AG04450 (cell line): Measurements from ENCODE around the gene PRMT3. TPM values are rescaled to one million over a fixed set of nuclear protein-coding genes. Genes with fewer than 3 reads are reported as not detected.

ENCODE experiments used
- CTCF ChIA-PET: fragments of 300-600, 350-600 bp; formaldehyde crosslinking; extraction: SDS; loops from one replicate; lab custom pipeline; 2022; ENCODE audit warnings: antibody characterized with exemption, inconsistent platforms; lab: Charles Lee
- POLR2A ChIA-PET: fragments of 350-600 bp; formaldehyde crosslinking; extraction: SDS; loops from one replicate; lab custom pipeline; 2021; ENCODE audit warnings: antibody characterized with exemption, inconsistent platforms; lab: Yijun Ruan, JAX
- DNase-seq: peaks from one replicate; pipeline ENCODE4 v3.0.0-alpha.2; 2011; ENCODE audit warnings: low read depth, low spot score
- H3K27ac ChIP-seq: one replicate; pipeline ENCODE4 v1.5.1; 2012; ENCODE audit warnings: low read depth, low read length, control low read depth
- H3K27me3 ChIP-seq: one replicate; pipeline ENCODE4 v1.6.0; 2012; ENCODE audit warnings: low read length; ENCODE audit not compliant: control insufficient read depth, insufficient read depth
- H3K4me3 ChIP-seq: 2 replicates; pipeline ENCODE4 v1.5.1; 2011; ENCODE audit warnings: mild to moderate bottlenecking, low read depth, low read length, control low read depth
- H3K9me3 ChIP-seq: 2 replicates; pipeline ENCODE4 v1.5.1; 2012; ENCODE audit warnings: low read length; ENCODE audit not compliant: control insufficient read depth, insufficient read depth
- polyA plus RNA-seq: library from polyadenylated mRNA; depleted of rRNA; stranded (reverse); fragments of >200 nt; gene quantifications from 2 replicates; pipeline ENCODE4 v1.2.3, GENCODE V29; 2011
- TF ChIP-seq, protein P1 (sequence below): IDR thresholded peaks from 2 replicates; pipeline ENCODE4 v1.5.1; 2011; ENCODE audit warnings: low read depth, low read length, control low read depth, inconsistent platforms

Gene PRMT3
- polyA plus RNA-seq, 1 experiment, result 14.8 TPM

DNA sequence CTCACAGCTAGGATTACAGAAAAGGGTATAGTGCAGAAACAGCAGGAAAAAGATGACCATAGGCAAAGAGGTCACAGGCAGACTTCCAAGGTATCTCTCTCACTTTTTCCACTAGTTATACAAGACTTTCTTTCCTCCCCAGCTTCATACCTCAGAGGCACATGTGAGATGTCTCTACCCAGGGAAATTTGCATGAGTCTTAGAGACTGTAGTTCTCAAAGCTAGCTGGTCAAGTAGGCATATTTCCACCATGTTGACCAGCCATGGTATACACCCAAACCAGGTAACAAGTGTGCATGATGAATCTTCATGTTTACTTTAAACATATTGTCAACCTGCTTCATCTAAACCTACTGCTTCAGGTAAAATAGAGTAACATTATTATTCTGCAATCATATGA is 27.9 kb downstream of the PRMT3 start:
- Histone ChIP-seq H3K4me3 (no peak overlapping the region), H3K27ac (no peak overlapping the region), H3K9me3 (no peaks in the 10 kb centered on the region), H3K27me3 (no peaks in the 10 kb centered on the region)
- ChIA-PET CTCF (interaction anchor here (2.4 to 2.6 kb wide), 2 partner anchors 19 to 194 kb away, joined by 7 to 11 read pairs; no protein-coding TSS in a partner anchor), POLR2A (no interaction called here)
- DNase-seq, result no peak
- TF ChIP-seq, protein P1, sequence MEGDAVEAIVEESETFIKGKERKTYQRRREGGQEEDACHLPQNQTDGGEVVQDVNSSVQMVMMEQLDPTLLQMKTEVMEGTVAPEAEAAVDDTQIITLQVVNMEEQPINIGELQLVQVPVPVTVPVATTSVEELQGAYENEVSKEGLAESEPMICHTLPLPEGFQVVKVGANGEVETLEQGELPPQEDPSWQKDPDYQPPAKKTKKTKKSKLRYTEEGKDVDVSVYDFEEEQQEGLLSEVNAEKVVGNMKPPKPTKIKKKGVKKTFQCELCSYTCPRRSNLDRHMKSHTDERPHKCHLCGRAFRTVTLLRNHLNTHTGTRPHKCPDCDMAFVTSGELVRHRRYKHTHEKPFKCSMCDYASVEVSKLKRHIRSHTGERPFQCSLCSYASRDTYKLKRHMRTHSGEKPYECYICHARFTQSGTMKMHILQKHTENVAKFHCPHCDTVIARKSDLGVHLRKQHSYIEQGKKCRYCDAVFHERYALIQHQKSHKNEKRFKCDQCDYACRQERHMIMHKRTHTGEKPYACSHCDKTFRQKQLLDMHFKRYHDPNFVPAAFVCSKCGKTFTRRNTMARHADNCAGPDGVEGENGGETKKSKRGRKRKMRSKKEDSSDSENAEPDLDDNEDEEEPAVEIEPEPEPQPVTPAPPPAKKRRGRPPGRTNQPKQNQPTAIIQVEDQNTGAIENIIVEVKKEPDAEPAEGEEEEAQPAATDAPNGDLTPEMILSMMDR, result no peak

DNA sequence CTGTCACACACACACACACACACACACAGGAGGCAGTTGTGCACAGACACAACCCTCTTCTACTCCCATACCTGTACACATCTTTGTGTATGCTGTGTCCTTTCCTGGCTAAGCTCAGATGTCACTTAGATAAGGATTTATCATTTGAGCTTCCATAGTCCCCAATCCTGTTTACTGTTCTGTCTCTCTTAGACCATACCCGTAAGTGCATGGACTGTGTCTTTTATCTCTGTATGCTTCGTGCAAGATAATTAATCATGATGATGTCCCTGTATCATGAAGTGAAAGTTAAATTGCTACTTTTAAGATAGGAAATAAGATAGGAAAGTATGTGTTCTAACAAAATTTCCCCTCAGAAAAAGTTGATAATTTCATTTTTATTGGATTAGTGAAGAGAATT is 30.3 kb downstream of the PRMT3 start:
- no peak overlapping the region for H3K4me3 ChIP-seq
- no peaks in the 10 kb centered on the region for H3K27me3 ChIP-seq
- POLR2A ChIA-PET, result no interaction called here
- DNase-seq, result no peak
- H3K9me3 ChIP-seq, result no peaks in the 10 kb centered on the region
- TF ChIP-seq, protein P1, result no peak
- no peak overlapping the region for H3K27ac ChIP-seq
- CTCF ChIA-PET, result interaction anchor here (0.5 to 2.6 kb wide), 2 partner anchors 20 to 21 kb away, joined by 3 to 11 read pairs; no protein-coding TSS in a partner anchor

DNA sequence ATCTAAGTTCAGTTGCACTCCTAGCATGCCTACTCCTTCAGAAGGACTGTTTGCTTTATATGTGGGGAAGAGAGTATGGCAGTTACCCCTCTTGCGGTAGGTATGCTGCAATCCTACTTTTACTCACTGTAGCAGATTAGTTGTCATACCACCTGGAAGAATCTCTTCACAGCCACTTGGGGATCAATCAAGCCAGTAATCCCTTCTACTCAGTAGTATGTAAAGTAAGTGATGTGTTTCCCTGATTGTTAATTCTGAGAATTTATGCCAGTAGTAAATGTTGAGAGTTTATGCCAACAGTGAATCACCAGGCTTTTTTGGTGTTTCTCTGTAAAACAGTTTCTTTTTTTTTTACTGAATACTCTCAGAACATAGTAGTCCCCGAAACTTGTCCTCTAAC is 34.4 kb downstream of the PRMT3 start:
- CTCF ChIA-PET, result interaction anchor here (0.9 to 1.7 kb wide), 2 partner anchors 188 kb away, joined by 3 to 6 read pairs; no protein-coding TSS in a partner anchor

DNA sequence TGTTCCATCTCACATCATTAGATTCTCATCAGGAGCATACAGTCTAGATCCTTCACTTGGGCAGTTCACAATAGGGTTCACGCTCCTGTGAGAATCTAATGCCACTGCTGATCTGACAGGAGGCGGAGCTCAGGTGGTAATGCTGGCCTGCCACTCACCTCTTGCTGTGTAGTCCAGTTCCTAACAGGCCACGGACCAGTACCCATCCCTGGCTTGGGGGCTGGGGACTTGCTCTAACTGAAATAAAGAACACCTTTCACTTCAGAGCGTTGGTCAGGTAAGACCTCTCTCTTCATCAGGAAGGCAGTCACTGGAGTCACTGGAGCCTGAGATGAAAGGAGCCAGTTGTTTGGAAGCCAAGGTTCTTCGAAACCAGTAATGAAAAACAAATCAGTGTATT is 41.7 kb downstream of the PRMT3 start:
- no peaks in the 10 kb centered on the region for H3K27me3 ChIP-seq
- POLR2A ChIA-PET, result no interaction called here
- no peaks in the 10 kb centered on the region for H3K9me3 ChIP-seq
- TF ChIP-seq, protein P1, result no peak
- no peak overlapping the region for H3K27ac ChIP-seq
- no peak for DNase-seq
- CTCF ChIA-PET, result interaction anchor here (4.5 kb wide), 1 partner anchor 32 kb away, joined by 18 read pairs; no protein-coding TSS in a partner anchor
- no peak overlapping the region for H3K4me3 ChIP-seq

More for the DNA sequence above, 34.4 kb downstream of the PRMT3 start:
- H3K27me3 ChIP-seq, result no peaks in the 10 kb centered on the region
- no peak overlapping the region for H3K27ac ChIP-seq
- H3K9me3 ChIP-seq, result no peaks in the 10 kb centered on the region
- no peak for DNase-seq
- H3K4me3 ChIP-seq, result no peak overlapping the region
- POLR2A ChIA-PET, result no interaction called here
- TF ChIP-seq, protein P1, result no peak

DNA sequence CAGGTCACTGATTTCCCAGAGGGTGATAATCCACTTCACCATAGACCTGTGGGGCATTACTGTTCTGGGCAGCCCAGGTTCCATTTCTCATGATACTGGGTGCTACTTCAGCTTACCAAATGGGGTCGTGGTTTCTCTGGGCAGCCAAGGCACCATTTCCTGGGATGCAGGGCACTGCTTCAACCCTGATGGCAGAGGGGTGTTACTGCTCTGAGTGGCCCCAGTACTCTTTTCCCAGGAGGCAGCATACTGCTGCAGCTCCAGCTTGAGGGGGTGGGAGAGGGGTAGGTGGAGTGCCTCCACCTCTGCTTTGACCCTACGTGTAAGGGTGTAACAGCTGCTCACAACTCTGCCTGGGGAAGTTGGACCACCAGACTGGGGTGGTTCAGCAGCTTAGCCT is 51.1 kb downstream of the PRMT3 start:
- Histone ChIP-seq H3K9me3 (no peaks in the 10 kb centered on the region), H3K27ac (no peak overlapping the region), H3K27me3 (no peaks in the 10 kb centered on the region), H3K4me3 (no peak overlapping the region)
- ChIA-PET CTCF (interaction anchor here (1.1 kb wide), 1 partner anchor 42 kb away, joined by 5 read pairs; no protein-coding TSS in a partner anchor), POLR2A (no interaction called here)
- DNase-seq, result no peak
- TF ChIP-seq, protein P1, result no peak
